GM23338 (cell line): ENCODE data around the gene PDE7B.

Experiments
- CTCF ChIP-seq, 2 experiments: fragments of 200-600 bp in 1 of 2; sonication (generic) in 1 of 2; conservative IDR thresholded peaks; 2 replicates each; pipeline versions ENCODE4 v1.5.1 to v1.6.1; 2016 to 2017; ENCODE audit warnings: antibody characterized with exemption in 2 of 2, low read depth in 2 of 2, mild to moderate bottlenecking in 2 of 2, moderate library complexity in 1 of 2
- EZH2 ChIP-seq: fragments of 200-600 bp; sonication (generic); IDR thresholded peaks from one replicate; pipeline ENCODE4 v1.8.0; 2017; ENCODE audit warnings: antibody characterized with exemption, mild to moderate bottlenecking, low read depth; ENCODE audit not compliant: unreplicated experiment
- EZH2phosphoT487 ChIP-seq: fragments of 200-600 bp; sonication (generic); IDR thresholded peaks from one replicate; pipeline ENCODE4 v1.8.1; 2018; ENCODE audit warnings: antibody characterized with exemption; ENCODE audit not compliant: unreplicated experiment
- JUNB ChIP-seq: IDR thresholded peaks from one replicate; pipeline ENCODE4 v1.6.1; 2016; ENCODE audit warnings: antibody characterized with exemption; ENCODE audit not compliant: unreplicated experiment
- POLR2AphosphoS5 ChIP-seq: IDR thresholded peaks from 2 replicates; pipeline ENCODE4 v1.6.1; 2016; ENCODE audit warnings: antibody characterized with exemption, low read depth
- REST ChIP-seq: IDR thresholded peaks from one replicate; pipeline ENCODE4 v1.6.1; 2018; ENCODE audit warnings: antibody characterized with exemption; ENCODE audit not compliant: unreplicated experiment

- TF ChIP-seq CTCF (conservative IDR thresholded peaks at IDR 0.05; ENCODE audit: low read depth in 2 of 2): no peak
- no peak for TF ChIP-seq REST
- TF ChIP-seq JUNB: no peak
- no peak for TF ChIP-seq POLR2AphosphoS5
- TF ChIP-seq EZH2: no peak
- no peak for TF ChIP-seq EZH2phosphoT487
Observed at GRCh38 chr6:136092897-136093296, 241.4 kb downstream of the PDE7B start.
